Measurements from ENCODE around the gene COL15A1. TPM values are rescaled to one million over a fixed set of nuclear protein-coding genes. Genes with fewer than 3 reads are reported as not detected.

Gene COL15A1
- total and polyA plus RNA-seq, 2 of the 8 experiments (the other 6 are each of a cell fraction or from before 2014, with no cell fraction given): 0.12 to 0.15 TPM

GRCh38 chr9:99107421-99107820 is 163.7 kb downstream of the COL15A1 start:
- no peak overlapping the region for H4K91ac ChIP-seq (replicated peaks; ENCODE audit: insufficient read length, low read length)
- H2AFZ ChIP-seq (ENCODE audit: low read length): no peak overlapping the region
- H3K23ac ChIP-seq (ENCODE audit: insufficient read length): no peak overlapping the region
- peaks cover 6% of the 10 kb centered on the region; the same call in 1 of the 2 replicates for H3K79me1 ChIP-seq (ENCODE audit: low read depth, low read length)
- no peak overlapping the region for H3K18ac ChIP-seq (ENCODE audit: extremely low read depth, low read length)
- no peak overlapping the region for H2BK120ac ChIP-seq (replicated peaks; ENCODE audit: low read depth, low read length)
- no peak overlapping the region for H4K8ac ChIP-seq (ENCODE audit: extremely low read depth, insufficient read depth, low read length)
- no peaks in the 10 kb centered on the region for H3K9me3 ChIP-seq (ENCODE audit: insufficient read depth in 2 of 2, low read depth in 1 of 2, low read length in 1 of 2)
- TF ChIP-seq YY1 (IDR thresholded peaks at IDR 0.05; ENCODE audit: low read depth, low read length): no peak
- no peak for TF ChIP-seq USF2 (IDR thresholded peaks at IDR 0.05; ENCODE audit: low read length)
- H2AK5ac ChIP-seq (ENCODE audit: low read depth, low read length): no peak overlapping the region
- H3K56ac ChIP-seq (replicated peaks; ENCODE audit: insufficient read length, low read depth, low read length): no peak overlapping the region
- H3K4me1 ChIP-seq (replicated peaks in 1 of 4; ENCODE audit: control insufficient read depth in 3 of 4, insufficient read depth in 4 of 4, low read length in 3 of 4): peaks cover 0 to 8% (median 2%) of the 10 kb centered on the region in 4 experiments; a peak in 3 of 7 replicates
- 71% methylated on average over 3 of the region's 3 CpGs; no CpG with 5 or more reads in 1 of the 2 experiments for WGBS, 2 experiments (ENCODE audit: extremely low coverage in 1 of 2, insufficient coverage in 1 of 2, insufficient read length in 1 of 2, insufficient replicate concordance in 2 of 2, low coverage in 1 of 2, low lambda C conversion rate in 2 of 2, missing lambda C conversion rate in 1 of 2)
- DNase-seq (ENCODE audit: low read depth in 1 of 2, low spot score in 2 of 2) (no peak), FAIRE-seq (no peak)
- H3K4me3 ChIP-seq (ENCODE audit: extremely low read depth in 1 of 4, insufficient read depth in 2 of 4, low read depth in 3 of 4, low read length in 4 of 4): no peak overlapping the region
- peaks cover 6 to 65% of the 10 kb centered on the region in 2 experiments for H3K79me2 ChIP-seq (ENCODE audit: control insufficient read depth in 1 of 2, insufficient read depth in 2 of 2, low read length in 2 of 2)
- no peak overlapping the region for H3K4ac ChIP-seq (replicated peaks; ENCODE audit: insufficient read length, low read depth, low read length)
- no peak overlapping the region; a peak in 1 of 4 replicates for H3K4me2 ChIP-seq (ENCODE audit: insufficient read depth in 1 of 2, low read depth in 2 of 2, low read length in 2 of 2)
- H3K27ac ChIP-seq (ENCODE audit: low read depth, low read length): no peak overlapping the region
- H3K9ac ChIP-seq (replicated peaks in 1 of 4; ENCODE audit: extremely low read depth in 1 of 4, low read depth in 3 of 4, low read length in 3 of 4): no peak overlapping the region
- POLR2A ChIA-PET (ENCODE audit: partially characterized antibody): interaction anchor here (1.0 to 2.7 kb wide), 5 partner anchors 9 to 20 kb away, joined by 3 to 9 read pairs (median 3); no protein-coding TSS in a partner anchor
- H3K27me3 ChIP-seq (replicated peaks in 1 of 4; ENCODE audit: control insufficient read depth in 3 of 4, extremely low read depth in 1 of 4, insufficient read depth in 3 of 4, low read length in 3 of 4): no peaks in the 10 kb centered on the region; a peak in 1 of 7 replicates
- CTCF ChIA-PET (ENCODE audit: partially characterized antibody): no interaction called here
- no peak overlapping the region for H4K5ac ChIP-seq (ENCODE audit: insufficient read length, low read depth, low read length)
- no peak overlapping the region for H2BK20ac ChIP-seq (ENCODE audit: low read length)
- H2BK15ac ChIP-seq (ENCODE audit: low read length): no peak overlapping the region
- H3K23me2 ChIP-seq (ENCODE audit: low read depth, low read length): peaks cover 7% of the 10 kb centered on the region
- no peak overlapping the region for H3K14ac ChIP-seq (ENCODE audit: insufficient read length)
- H3K36me3 ChIP-seq (ENCODE audit: control insufficient read depth in 2 of 4, insufficient read depth in 4 of 4, low read length in 3 of 4): no peaks in the 10 kb centered on the region; a peak in 1 of 8 replicates
- no peak overlapping the region for H2BK5ac ChIP-seq (ENCODE audit: low read depth, low read length)
- peaks cover 4 to 17% of the 10 kb centered on the region in 2 experiments for H4K20me1 ChIP-seq (replicated peaks in 1 of 2; ENCODE audit: control insufficient read depth in 1 of 2, insufficient read depth in 2 of 2, low read length in 2 of 2)
- H2BK12ac ChIP-seq (ENCODE audit: low read depth, low read length): no peak overlapping the region

Measured in H1 (cell line).